WTC11 (cell line): ENCODE results near the gene JAKMIP1.

Experiments
- CTCF ChIP-seq: fragments of 200-600 bp; IDR thresholded peaks from 2 replicates; pipeline ENCODE4 v1.8.0; 2022; ENCODE audit warnings: antibody characterized with exemption
- ESRRA ChIP-seq: sonication (generic); formaldehyde crosslinking; IDR thresholded peaks from 2 replicates; pipeline ENCODE4 v1.8.1; 2022; ENCODE audit warnings: mild to moderate bottlenecking, missing genetic modification reagents, borderline replicate concordance
- FOXP4 ChIP-seq: sonication (generic); formaldehyde crosslinking; IDR thresholded peaks from 2 replicates; pipeline ENCODE4 v1.8.0; 2022; ENCODE audit warnings: mild to moderate bottlenecking, missing genetic modification reagents
- GRHL2 ChIP-seq: fragments of 250-450 bp; sonication (Bioruptor Pico); IDR thresholded peaks from 2 replicates; pipeline ENCODE4 v1.8.0; 2022; ENCODE audit warnings: mild to moderate bottlenecking, moderate library complexity; ENCODE audit not compliant: insufficient replicate concordance, severe bottlenecking
- IRF2 ChIP-seq: sonication (generic); formaldehyde crosslinking; IDR thresholded peaks from 2 replicates; pipeline ENCODE4 v1.8.0; 2022; ENCODE audit warnings: low read depth, missing genetic modification reagents, borderline replicate concordance
- JUN ChIP-seq: sonication (generic); formaldehyde crosslinking; IDR thresholded peaks from 2 replicates; pipeline ENCODE4 v1.8.0; 2023; ENCODE audit warnings: mild to moderate bottlenecking, missing genetic modification reagents
- NR2C2 ChIP-seq: sonication (generic); formaldehyde crosslinking; IDR thresholded peaks from 2 replicates; pipeline ENCODE4 v1.8.0; 2022; ENCODE audit warnings: mild to moderate bottlenecking, missing genetic modification reagents
- RELA ChIP-seq: sonication (generic); formaldehyde crosslinking; IDR thresholded peaks from 2 replicates; pipeline ENCODE4 v1.8.1; 2022; ENCODE audit warnings: missing genetic modification reagents, mild to moderate bottlenecking, borderline replicate concordance
- TEAD1 ChIP-seq: sonication (generic); formaldehyde crosslinking; IDR thresholded peaks from 2 replicates; pipeline ENCODE4 v1.8.0; 2022; ENCODE audit warnings: mild to moderate bottlenecking, missing genetic modification reagents
- TEAD4 ChIP-seq: sonication (generic); formaldehyde crosslinking; IDR thresholded peaks from 2 replicates; pipeline ENCODE4 v1.8.0; 2022; ENCODE audit warnings: mild to moderate bottlenecking, missing genetic modification reagents
- TP53 ChIP-seq: sonication (generic); formaldehyde crosslinking; IDR thresholded peaks from 2 replicates; pipeline ENCODE4 v1.8.1; 2023; ENCODE audit warnings: mild to moderate bottlenecking, missing genetic modification reagents
- ZNF416 ChIP-seq: fragments of 250-450 bp; sonication (Bioruptor Pico); IDR thresholded peaks from 2 replicates; pipeline ENCODE4 v1.9.0; 2021; ENCODE audit warnings: mild to moderate bottlenecking, inconsistent platforms
- TF ChIP-seq, protein P1 (sequence below): sonication (generic); formaldehyde crosslinking; IDR thresholded peaks from 2 replicates; pipeline ENCODE4 v1.8.1; 2023; ENCODE audit warnings: mild to moderate bottlenecking, missing genetic modification reagents, borderline replicate concordance
- TF ChIP-seq, protein P2 (sequence below): sonication (generic); formaldehyde crosslinking; IDR thresholded peaks from 2 replicates; pipeline ENCODE4 v1.8.0; 2023; ENCODE audit warnings: missing genetic modification reagents

DNA sequence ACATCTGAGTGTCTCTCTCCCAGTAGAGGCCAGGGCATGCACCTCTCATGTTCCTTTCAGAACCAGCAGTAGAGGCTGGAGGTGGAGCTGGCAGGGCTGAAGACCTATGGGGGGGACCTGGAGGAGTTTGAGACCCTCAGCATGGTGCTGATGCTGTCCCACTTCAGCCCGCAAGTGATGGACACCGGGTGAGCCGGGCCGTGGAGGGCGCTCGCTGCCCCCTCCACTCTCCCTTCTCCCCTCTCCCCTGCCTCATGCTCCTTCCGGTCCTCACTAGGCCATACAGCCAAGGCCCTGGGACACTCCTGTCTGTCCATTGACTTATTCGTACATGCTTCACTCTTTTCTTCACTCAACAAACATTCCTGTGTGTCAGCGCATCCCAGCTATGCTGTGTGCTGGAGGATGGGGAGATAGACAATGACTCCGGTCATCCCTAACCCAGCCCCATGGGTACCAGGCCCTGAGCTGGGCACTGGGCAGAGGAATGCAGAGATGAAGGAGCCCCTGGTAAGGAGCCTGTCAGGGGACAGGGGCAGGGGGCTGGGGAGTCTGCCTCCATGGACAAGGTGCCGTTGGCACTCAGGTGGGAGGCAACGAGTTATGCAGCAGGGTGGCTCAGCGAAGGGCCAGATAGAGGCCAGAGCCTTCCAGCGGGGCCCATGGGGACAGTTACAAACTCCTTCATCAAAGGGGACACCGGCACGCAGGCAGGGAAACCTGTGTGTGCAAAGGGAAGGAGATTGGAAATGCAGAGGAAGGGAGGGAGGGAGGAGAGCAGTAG is 40.9 kb upstream of the JAKMIP1 start:
- no peak for TF ChIP-seq TEAD1 (CRISPR knock-in tag)
- TF ChIP-seq RELA (CRISPR knock-in tag): no peak
- TF ChIP-seq CTCF: no peak
- TF ChIP-seq ZNF416 (CRISPR knock-in tag): no peak
- TF ChIP-seq JUN (CRISPR knock-in tag): no peak
- no peak for TF ChIP-seq FOXP4 (CRISPR knock-in tag)
- TF ChIP-seq TEAD4 (CRISPR knock-in tag): no peak
- TF ChIP-seq, protein P1, sequence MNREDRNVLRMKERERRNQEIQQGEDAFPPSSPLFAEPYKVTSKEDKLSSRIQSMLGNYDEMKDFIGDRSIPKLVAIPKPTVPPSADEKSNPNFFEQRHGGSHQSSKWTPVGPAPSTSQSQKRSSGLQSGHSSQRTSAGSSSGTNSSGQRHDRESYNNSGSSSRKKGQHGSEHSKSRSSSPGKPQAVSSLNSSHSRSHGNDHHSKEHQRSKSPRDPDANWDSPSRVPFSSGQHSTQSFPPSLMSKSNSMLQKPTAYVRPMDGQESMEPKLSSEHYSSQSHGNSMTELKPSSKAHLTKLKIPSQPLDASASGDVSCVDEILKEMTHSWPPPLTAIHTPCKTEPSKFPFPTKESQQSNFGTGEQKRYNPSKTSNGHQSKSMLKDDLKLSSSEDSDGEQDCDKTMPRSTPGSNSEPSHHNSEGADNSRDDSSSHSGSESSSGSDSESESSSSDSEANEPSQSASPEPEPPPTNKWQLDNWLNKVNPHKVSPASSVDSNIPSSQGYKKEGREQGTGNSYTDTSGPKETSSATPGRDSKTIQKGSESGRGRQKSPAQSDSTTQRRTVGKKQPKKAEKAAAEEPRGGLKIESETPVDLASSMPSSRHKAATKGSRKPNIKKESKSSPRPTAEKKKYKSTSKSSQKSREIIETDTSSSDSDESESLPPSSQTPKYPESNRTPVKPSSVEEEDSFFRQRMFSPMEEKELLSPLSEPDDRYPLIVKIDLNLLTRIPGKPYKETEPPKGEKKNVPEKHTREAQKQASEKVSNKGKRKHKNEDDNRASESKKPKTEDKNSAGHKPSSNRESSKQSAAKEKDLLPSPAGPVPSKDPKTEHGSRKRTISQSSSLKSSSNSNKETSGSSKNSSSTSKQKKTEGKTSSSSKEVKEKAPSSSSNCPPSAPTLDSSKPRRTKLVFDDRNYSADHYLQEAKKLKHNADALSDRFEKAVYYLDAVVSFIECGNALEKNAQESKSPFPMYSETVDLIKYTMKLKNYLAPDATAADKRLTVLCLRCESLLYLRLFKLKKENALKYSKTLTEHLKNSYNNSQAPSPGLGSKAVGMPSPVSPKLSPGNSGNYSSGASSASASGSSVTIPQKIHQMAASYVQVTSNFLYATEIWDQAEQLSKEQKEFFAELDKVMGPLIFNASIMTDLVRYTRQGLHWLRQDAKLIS (CRISPR knock-in tag): no peak
- TF ChIP-seq IRF2: no peak
- no peak for TF ChIP-seq NR2C2 (CRISPR knock-in tag)
- TF ChIP-seq, protein P2, sequence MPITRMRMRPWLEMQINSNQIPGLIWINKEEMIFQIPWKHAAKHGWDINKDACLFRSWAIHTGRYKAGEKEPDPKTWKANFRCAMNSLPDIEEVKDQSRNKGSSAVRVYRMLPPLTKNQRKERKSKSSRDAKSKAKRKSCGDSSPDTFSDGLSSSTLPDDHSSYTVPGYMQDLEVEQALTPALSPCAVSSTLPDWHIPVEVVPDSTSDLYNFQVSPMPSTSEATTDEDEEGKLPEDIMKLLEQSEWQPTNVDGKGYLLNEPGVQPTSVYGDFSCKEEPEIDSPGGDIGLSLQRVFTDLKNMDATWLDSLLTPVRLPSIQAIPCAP (CRISPR knock-in tag): no peak
- no peak for TF ChIP-seq GRHL2 (CRISPR knock-in tag)
- TF ChIP-seq ESRRA: no peak
- no peak for TF ChIP-seq TP53
